PC-3 (cell line): ENCODE measurements around the gene ELL2.

ENCODE experiments used
- EZH2 ChIP-seq: fragments of 300-600 bp; sonication (generic); IDR thresholded peaks from one replicate; pipeline ENCODE4 v1.6.1; 2017; ENCODE audit warnings: antibody characterized with exemption, mild to moderate bottlenecking, low read length; ENCODE audit not compliant: unreplicated experiment
- TF ChIP-seq, protein P1 (sequence below): fragments of 300-600 bp; sonication (generic); conservative IDR thresholded peaks from 2 replicates; pipeline ENCODE4 v1.5.1; 2017; ENCODE audit warnings: antibody characterized with exemption, low read depth, mild to moderate bottlenecking, low read length

DNA sequence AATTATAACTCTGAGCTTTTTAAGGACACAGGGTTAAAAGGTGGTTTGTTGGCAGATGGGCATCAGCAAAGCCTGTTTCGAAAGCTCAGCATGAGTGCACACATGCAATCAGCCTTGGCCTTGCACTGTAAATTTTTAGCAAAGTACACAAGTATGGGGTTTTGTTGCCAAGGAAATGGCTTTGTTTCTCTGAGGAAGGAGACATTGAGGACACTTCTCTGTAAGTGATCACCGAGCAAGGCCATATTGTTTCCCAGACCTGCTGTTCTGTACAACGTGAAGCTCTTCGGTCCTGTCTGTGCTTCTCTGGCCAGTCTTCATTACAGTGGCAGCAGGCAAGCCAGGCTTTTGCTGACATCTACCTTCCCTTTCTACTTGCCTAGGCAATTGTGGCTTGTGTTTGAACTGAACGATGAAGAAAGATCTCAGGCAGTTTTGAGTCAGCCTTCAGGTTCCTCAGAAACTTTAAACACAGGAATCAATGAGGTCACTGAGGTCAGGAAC lies 111.2 kb downstream of the ELL2 start:
- TF ChIP-seq, protein P1, sequence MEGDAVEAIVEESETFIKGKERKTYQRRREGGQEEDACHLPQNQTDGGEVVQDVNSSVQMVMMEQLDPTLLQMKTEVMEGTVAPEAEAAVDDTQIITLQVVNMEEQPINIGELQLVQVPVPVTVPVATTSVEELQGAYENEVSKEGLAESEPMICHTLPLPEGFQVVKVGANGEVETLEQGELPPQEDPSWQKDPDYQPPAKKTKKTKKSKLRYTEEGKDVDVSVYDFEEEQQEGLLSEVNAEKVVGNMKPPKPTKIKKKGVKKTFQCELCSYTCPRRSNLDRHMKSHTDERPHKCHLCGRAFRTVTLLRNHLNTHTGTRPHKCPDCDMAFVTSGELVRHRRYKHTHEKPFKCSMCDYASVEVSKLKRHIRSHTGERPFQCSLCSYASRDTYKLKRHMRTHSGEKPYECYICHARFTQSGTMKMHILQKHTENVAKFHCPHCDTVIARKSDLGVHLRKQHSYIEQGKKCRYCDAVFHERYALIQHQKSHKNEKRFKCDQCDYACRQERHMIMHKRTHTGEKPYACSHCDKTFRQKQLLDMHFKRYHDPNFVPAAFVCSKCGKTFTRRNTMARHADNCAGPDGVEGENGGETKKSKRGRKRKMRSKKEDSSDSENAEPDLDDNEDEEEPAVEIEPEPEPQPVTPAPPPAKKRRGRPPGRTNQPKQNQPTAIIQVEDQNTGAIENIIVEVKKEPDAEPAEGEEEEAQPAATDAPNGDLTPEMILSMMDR = no peak
- no peak for TF ChIP-seq EZH2
